ENCODE measurements around the gene ELMOD1.

The ELMOD1 gene

DNA sequence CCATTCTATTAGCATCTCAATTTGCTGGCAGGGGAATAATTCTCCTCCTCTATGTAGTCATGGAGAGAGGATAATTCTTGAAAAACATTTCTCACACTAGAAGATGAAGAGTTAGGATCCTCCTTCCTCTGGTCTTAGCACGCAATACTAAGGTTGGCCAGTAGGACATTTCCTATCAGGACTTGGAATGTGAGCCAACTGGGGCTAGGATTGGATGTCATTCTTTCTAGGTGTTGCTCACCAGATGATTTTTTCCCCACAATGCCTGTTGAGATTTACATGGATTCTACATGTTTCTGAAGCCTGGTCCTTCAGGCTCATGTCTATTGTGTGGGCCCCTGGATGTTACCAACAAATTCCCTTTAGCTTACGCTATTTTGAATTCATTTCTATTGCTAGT is 92.9 kb downstream of the ELMOD1 start:
- ChIA-PET POLR2A (no interaction called here), CTCF (interaction anchor here (0.5 to 1.5 kb wide), 10 partner anchors 9 to 640 kb away, joined by 3 to 6 read pairs (median 4); no protein-coding TSS in a partner anchor)
- TF ChIP-seq, protein P1, sequence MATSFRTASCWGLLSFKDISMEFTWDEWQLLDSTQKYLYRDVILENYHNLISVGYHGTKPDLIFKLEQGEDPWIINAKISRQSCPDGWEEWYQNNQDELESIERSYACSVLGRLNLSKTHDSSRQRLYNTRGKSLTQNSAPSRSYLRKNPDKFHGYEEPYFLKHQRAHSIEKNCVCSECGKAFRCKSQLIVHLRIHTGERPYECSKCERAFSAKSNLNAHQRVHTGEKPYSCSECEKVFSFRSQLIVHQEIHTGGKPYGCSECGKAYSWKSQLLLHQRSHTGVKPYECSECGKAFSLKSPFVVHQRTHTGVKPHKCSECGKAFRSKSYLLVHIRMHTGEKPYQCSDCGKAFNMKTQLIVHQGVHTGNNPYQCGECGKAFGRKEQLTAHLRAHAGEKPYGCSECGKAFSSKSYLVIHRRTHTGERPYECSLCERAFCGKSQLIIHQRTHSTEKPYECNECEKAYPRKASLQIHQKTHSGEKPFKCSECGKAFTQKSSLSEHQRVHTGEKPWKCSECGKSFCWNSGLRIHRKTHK (tag by site-specific recombination; IDR thresholded peaks at IDR 0.05): no peak
- TF ChIP-seq ZNF23 (tag by site-specific recombination; IDR thresholded peaks at IDR 0.05; ENCODE audit: borderline replicate concordance) (no peak), ZNF416 (tag by site-specific recombination; IDR thresholded peaks at IDR 0.05) (no peak)
- TF ChIP-seq, protein P2, sequence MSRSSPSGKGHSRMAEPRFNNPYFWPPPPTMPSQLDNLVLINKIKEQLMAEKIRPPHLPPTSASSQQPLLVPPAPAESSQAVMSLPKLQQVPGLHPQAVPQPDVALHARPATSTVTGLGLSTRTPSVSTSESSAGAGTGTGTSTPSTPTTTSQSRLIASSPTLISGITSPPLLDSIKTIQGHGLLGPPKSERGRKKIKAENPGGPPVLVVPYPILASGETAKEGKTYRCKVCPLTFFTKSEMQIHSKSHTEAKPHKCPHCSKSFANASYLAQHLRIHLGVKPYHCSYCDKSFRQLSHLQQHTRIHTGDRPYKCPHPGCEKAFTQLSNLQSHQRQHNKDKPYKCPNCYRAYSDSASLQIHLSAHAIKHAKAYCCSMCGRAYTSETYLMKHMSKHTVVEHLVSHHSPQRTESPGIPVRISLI (tag by site-specific recombination; IDR thresholded peaks at IDR 0.05): no peak
- no peaks in the 10 kb centered on the region for H3K9me3 ChIP-seq (ENCODE audit: control insufficient read depth, insufficient read depth, low read depth, low read length)
- H3K36me3 ChIP-seq (ENCODE audit: control insufficient read depth in 2 of 2, insufficient read depth in 1 of 2, low read length in 2 of 2): no peaks in the 10 kb centered on the region
- H3K4me3 ChIP-seq (ENCODE audit: low read depth, low read length): no peak overlapping the region
- no peak overlapping the region for H3K27ac ChIP-seq (ENCODE audit: extremely low read depth, low read depth, low read length)
- H3K4me1 ChIP-seq (ENCODE audit: control insufficient read depth, insufficient read depth, low read length): no peaks in the 10 kb centered on the region

DNA sequence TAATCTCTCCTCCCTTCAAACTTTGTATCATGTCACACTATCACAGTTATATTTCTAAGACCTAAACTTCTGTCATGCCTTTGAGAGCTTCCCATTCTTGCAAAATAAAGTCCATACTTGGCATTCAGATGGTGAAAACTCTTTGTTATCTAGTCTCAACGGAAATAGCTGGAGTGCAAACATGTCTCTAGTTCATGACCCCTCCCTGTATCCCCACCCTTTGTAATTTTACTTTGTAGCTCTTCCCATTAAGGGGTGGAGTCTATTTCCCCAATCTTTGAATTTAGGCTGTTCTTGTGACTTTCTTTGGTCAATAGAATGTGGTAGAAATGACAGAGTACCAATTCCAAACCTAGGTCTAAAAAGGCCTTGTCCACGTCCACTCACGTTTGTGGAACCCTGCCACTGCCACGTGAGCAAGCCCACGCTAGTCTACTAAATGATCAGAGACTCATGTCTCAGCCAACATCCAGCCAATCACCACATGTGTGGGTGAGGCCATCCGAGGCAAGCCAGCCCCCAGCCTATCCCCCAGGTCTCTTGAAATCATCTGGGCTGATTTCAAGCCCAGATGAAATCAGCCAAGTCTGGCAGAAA is 97.5 kb downstream of the ELMOD1 start:
- Histone ChIP-seq H3K4me3 (ENCODE audit: low read depth, low read length) (no peak overlapping the region), H3K36me3 (ENCODE audit: control insufficient read depth in 2 of 2, insufficient read depth in 1 of 2, low read length in 2 of 2) (no peaks in the 10 kb centered on the region), H3K27ac (ENCODE audit: extremely low read depth, low read depth, low read length) (no peak overlapping the region), H3K9me3 (ENCODE audit: control insufficient read depth, insufficient read depth, low read depth, low read length) (no peaks in the 10 kb centered on the region), H3K4me1 (ENCODE audit: control insufficient read depth, insufficient read depth, low read length) (no peaks in the 10 kb centered on the region)
- ChIA-PET CTCF (interaction anchor here (0.6 to 4.9 kb wide), 25 partner anchors 9 to 469 kb away, joined by 3 to 98 read pairs (median 4); partner anchors contain the start of gene ALKBH8), POLR2A (no interaction called here)
- no peak for TF ChIP-seq ZNF747 (tag by site-specific recombination; IDR thresholded peaks at IDR 0.05)
- TF ChIP-seq ZNF274 (IDR thresholded peaks at IDR 0.05; ENCODE audit: low read length): no peak
- TF ChIP-seq ZNF274 (tag by site-specific recombination; IDR thresholded peaks at IDR 0.05; ENCODE audit: borderline replicate concordance): no peak
- TF ChIP-seq GLI2 (tag by site-specific recombination; IDR thresholded peaks at IDR 0.05; ENCODE audit: borderline replicate concordance, low read depth): no peak
- TF ChIP-seq, protein P3, sequence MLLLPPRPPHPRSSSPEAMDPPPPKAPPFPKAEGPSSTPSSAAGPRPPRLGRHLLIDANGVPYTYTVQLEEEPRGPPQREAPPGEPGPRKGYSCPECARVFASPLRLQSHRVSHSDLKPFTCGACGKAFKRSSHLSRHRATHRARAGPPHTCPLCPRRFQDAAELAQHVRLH (tag by site-specific recombination; IDR thresholded peaks at IDR 0.05): no peak
- no peak for TF ChIP-seq YY1 (tag by site-specific recombination; IDR thresholded peaks at IDR 0.05)
- no peak for TF ChIP-seq ZSCAN23 (tag by site-specific recombination; IDR thresholded peaks at IDR 0.05)
- TF ChIP-seq ZXDB (tag by site-specific recombination; IDR thresholded peaks at IDR 0.05): no peak
- TF ChIP-seq MZF1 (tag by site-specific recombination; IDR thresholded peaks at IDR 0.05; ENCODE audit: borderline replicate concordance): no peak
- no peak for TF ChIP-seq HOXC10 (CRISPR knock-in tag; IDR thresholded peaks at IDR 0.05)
- TF ChIP-seq, protein P4, sequence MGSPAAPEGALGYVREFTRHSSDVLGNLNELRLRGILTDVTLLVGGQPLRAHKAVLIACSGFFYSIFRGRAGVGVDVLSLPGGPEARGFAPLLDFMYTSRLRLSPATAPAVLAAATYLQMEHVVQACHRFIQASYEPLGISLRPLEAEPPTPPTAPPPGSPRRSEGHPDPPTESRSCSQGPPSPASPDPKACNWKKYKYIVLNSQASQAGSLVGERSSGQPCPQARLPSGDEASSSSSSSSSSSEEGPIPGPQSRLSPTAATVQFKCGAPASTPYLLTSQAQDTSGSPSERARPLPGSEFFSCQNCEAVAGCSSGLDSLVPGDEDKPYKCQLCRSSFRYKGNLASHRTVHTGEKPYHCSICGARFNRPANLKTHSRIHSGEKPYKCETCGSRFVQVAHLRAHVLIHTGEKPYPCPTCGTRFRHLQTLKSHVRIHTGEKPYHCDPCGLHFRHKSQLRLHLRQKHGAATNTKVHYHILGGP (tag by site-specific recombination; IDR thresholded peaks at IDR 0.05): no peak
- TF ChIP-seq ZNF292 (tag by site-specific recombination; IDR thresholded peaks at IDR 0.05; ENCODE audit: borderline replicate concordance, low read depth): no peak
- no peak for TF ChIP-seq ZNF211 (tag by site-specific recombination; IDR thresholded peaks at IDR 0.05; ENCODE audit: low read depth)
- TF ChIP-seq ZNF311 (tag by site-specific recombination; IDR thresholded peaks at IDR 0.05; ENCODE audit: borderline replicate concordance): no peak
- TF ChIP-seq ZNF394 (tag by site-specific recombination; IDR thresholded peaks at IDR 0.05; ENCODE audit: borderline replicate concordance): no peak
